ENCODE results near the gene HSPBP1. TPM values are rescaled to one million over a fixed set of nuclear protein-coding genes. Genes with fewer than 3 reads are reported as not detected.

HSPBP1 gene
- total RNA-seq, 4 donors from 2014 or later: 24.2 to 48.4 (median 31.2) TPM

- TF ChIP-seq POLR2A (IDR thresholded peaks at IDR 0.05) (no peak), CTCF (IDR thresholded peaks at IDR 0.05) (no peak)
- H3K36me3 ChIP-seq: peaks cover 0 to 4% of the 10 kb centered on the region in 2 donors
- intact Hi-C loops (cut with DNase I): no loop called here
- no peak overlapping the region for H3K27ac ChIP-seq
- 89 to 90% methylated on average over 16 of the region's 16 CpGs for WGBS, 2 donors
- no peaks in the 10 kb centered on the region for H3K9me3 ChIP-seq
- H3K4me1 ChIP-seq: peaks cover 0 to 2% of the 10 kb centered on the region in 2 donors
- H3K27me3 ChIP-seq: no peaks in the 10 kb centered on the region
- no peak for DNase-seq
- H3K4me3 ChIP-seq (replicated peaks in 1 of 3): no peak overlapping the region
Observed at GRCh38 chr19:55265173-55265572, 14.7 kb downstream of the HSPBP1 start.

GRCh38 chr19:55264531-55264930 lies 15.4 kb downstream of the HSPBP1 start:
- WGBS, 2 donors: 91 to 95% methylated on average over 5 of the region's 5 CpGs
- intact Hi-C loops (cut with DNase I): no loop called here
- Histone ChIP-seq H3K27me3 (no peaks in the 10 kb centered on the region), H3K4me1 (peaks cover 5 to 8% of the 10 kb centered on the region in 2 donors), H3K27ac (no peak overlapping the region), H3K9me3 (no peaks in the 10 kb centered on the region), H3K36me3 (no peaks in the 10 kb centered on the region), H3K4me3 (replicated peaks in 1 of 3) (no peak overlapping the region)
- TF ChIP-seq POLR2A (IDR thresholded peaks at IDR 0.05) (no peak), CTCF (IDR thresholded peaks at IDR 0.05) (no peak)
- DNase-seq: no peak

GRCh38 chr19:55262359-55262758 lies 17.6 kb downstream of the HSPBP1 start:
- no peak overlapping the region for H3K27ac ChIP-seq
- no peaks in the 10 kb centered on the region for H3K27me3 ChIP-seq
- DNase-seq: no peak
- no peaks in the 10 kb centered on the region for H3K9me3 ChIP-seq
- peaks cover 11 to 13% of the 10 kb centered on the region in 2 donors for H3K4me1 ChIP-seq
- intact Hi-C loops (cut with DNase I): no loop called here
- TF ChIP-seq CTCF (IDR thresholded peaks at IDR 0.05) (no peak), POLR2A (IDR thresholded peaks at IDR 0.05) (no peak)
- H3K4me3 ChIP-seq (replicated peaks in 1 of 3): no peak overlapping the region
- H3K36me3 ChIP-seq: no peaks in the 10 kb centered on the region
- 92 to 96% methylated on average over 7 to 9 of the region's 9 CpGs for WGBS, 2 donors

- no peak for TF ChIP-seq CTCF (IDR thresholded peaks at IDR 0.05)
- no peak for TF ChIP-seq POLR2A (IDR thresholded peaks at IDR 0.05)
- intact Hi-C loops (cut with DNase I): no loop called here
- WGBS, 2 donors: 92 to 93% methylated on average over 10 to 13 of the region's 13 CpGs
Observed at GRCh38 chr19:55261671-55262126, 18.2 kb downstream of the HSPBP1 start.

GRCh38 chr19:55259540-55260210 lies 20.2 kb downstream of the HSPBP1 start:
- DNase-seq: no peak
- intact Hi-C loops (cut with DNase I): no loop called here

More at GRCh38 chr19:55261671-55262126, 18.2 kb downstream of the HSPBP1 start:
- no peak for DNase-seq
- no peaks in the 10 kb centered on the region for H3K27me3 ChIP-seq
- H3K9me3 ChIP-seq: no peaks in the 10 kb centered on the region
- no peak overlapping the region for H3K4me3 ChIP-seq (replicated peaks in 1 of 3)
- H3K36me3 ChIP-seq: no peaks in the 10 kb centered on the region
- H3K27ac ChIP-seq: no peak overlapping the region
- peaks cover 17 to 20% of the 10 kb centered on the region in 2 donors for H3K4me1 ChIP-seq

More at GRCh38 chr19:55259540-55260210, 20.2 kb downstream of the HSPBP1 start:
- Histone ChIP-seq H3K4me1 (peaks cover 37 to 40% of the 10 kb centered on the region in 2 donors), H3K27me3 (no peaks in the 10 kb centered on the region), H3K27ac (peak overlapping the region; percentile 87 to 90 (median 88)), H3K4me3 (replicated peaks in 1 of 3) (peak overlapping the region in 1 of 3 donors; percentile 93), H3K9me3 (no peaks in the 10 kb centered on the region), H3K36me3 (no peaks in the 10 kb centered on the region)
- TF ChIP-seq POLR2A (IDR thresholded peaks at IDR 0.05) (no peak), CTCF (IDR thresholded peaks at IDR 0.05) (peak in 1 of 6 experiments; percentile 3)
- WGBS, 2 donors: 43 to 46% methylated on average over 29 of the region's 29 CpGs
